OCI-LY3 (cell line): Measurements from ENCODE around the gene LUZP2.

Source experiments
- H2AFZ ChIP-seq: fragments of 200-600, 300-600 bp; shearing (Covaris generic); 2 replicates; pipeline ENCODE4 v1.6.0; 2014; ENCODE audit warnings: antibody characterized with exemption, low read depth, low read length
- H3K27ac ChIP-seq: fragments of 200-600, 300-600 bp; sonication (generic); 2 replicates; pipeline ENCODE4 v1.5.1; 2014; ENCODE audit warnings: mild to moderate bottlenecking, low read length, moderate library complexity, mixed read lengths
- H3K27me3 ChIP-seq: fragments of 200-600, 300-600 bp; sonication (generic); 2 replicates; pipeline ENCODE4 v1.6.1; 2014; ENCODE audit warnings: low read depth, low read length, mixed read lengths
- H3K36me3 ChIP-seq: fragments of 200-600, 300-600 bp; sonication (generic); replicated peaks from 2 replicates; pipeline ENCODE3; 2014; ENCODE audit warnings: low read depth, low read length, mixed read lengths
- H3K4me1 ChIP-seq: fragments of 300-600, 200-600 bp; sonication (generic); 2 replicates; pipeline ENCODE4 v1.6.1; 2014; ENCODE audit warnings: low read length, mixed read lengths
- H3K4me2 ChIP-seq: fragments of 200-600, 300-600 bp; sonication (generic); 2 replicates; pipeline ENCODE4 v1.6.1; 2014; ENCODE audit warnings: low read length, mixed read lengths
- H3K4me3 ChIP-seq: fragments of 300-600, 200-600 bp; sonication (generic); 2 replicates; pipeline ENCODE4 v1.5.1; 2014; ENCODE audit warnings: antibody characterized with exemption, mild to moderate bottlenecking, low read length, moderate library complexity
- H3K79me2 ChIP-seq: fragments of 300-600, 200-600 bp; shearing (Covaris generic); 2 replicates; pipeline ENCODE4 v1.6.1; 2014; ENCODE audit warnings: mild to moderate bottlenecking, low read length, mixed read lengths
- H3K9ac ChIP-seq: fragments of 300-600, 200-600 bp; shearing (Covaris generic); 2 replicates; pipeline ENCODE4 v1.6.0; 2014; ENCODE audit warnings: mild to moderate bottlenecking, low read length, moderate library complexity
- H3K9me3 ChIP-seq: fragments of 200-600, 300-600 bp; shearing (Covaris generic); 2 replicates; pipeline ENCODE4 v1.6.1; 2014; ENCODE audit warnings: low read length, mixed read lengths; ENCODE audit not compliant: insufficient read depth
- H4K20me1 ChIP-seq: fragments of 200-600, 300-600 bp; sonication (generic); 2 replicates; pipeline ENCODE4 v1.6.1; 2016; ENCODE audit warnings: low read length, mixed read lengths; ENCODE audit not compliant: insufficient read depth
- CTCF ChIP-seq: fragments of 200-600, 300-600 bp; sonication (generic); IDR thresholded peaks from 2 replicates; pipeline ENCODE4 v1.5.1; 2014; ENCODE audit warnings: antibody characterized with exemption, low read length, low read depth
- EZH2phosphoT487 ChIP-seq: fragments of 200-600 bp; shearing (Covaris generic); IDR thresholded peaks from 2 replicates; pipeline ENCODE4 v1.6.1; 2018; ENCODE audit warnings: antibody characterized with exemption, mixed run types, low read depth

The LUZP2 gene

GRCh38 chr11:24556693-24557092 is 59.8 kb downstream of the LUZP2 start:
- Histone ChIP-seq H4K20me1 (no peaks in the 10 kb centered on the region), H3K4me3 (no peak overlapping the region), H3K36me3 (no peaks in the 10 kb centered on the region), H3K27me3 (no peaks in the 10 kb centered on the region), H3K4me1 (no peaks in the 10 kb centered on the region), H2AFZ (no peak overlapping the region), H3K4me2 (no peak overlapping the region), H3K9me3 (no peaks in the 10 kb centered on the region), H3K79me2 (no peaks in the 10 kb centered on the region), H3K27ac (no peak overlapping the region), H3K9ac (no peak overlapping the region)
- TF ChIP-seq EZH2phosphoT487 (no peak), CTCF (no peak)

GRCh38 chr11:24559315-24559714 is 62.5 kb downstream of the LUZP2 start:
- no peak overlapping the region for H3K4me3 ChIP-seq
- H3K9ac ChIP-seq, result no peak overlapping the region
- no peak overlapping the region for H3K27ac ChIP-seq
- H3K4me1 ChIP-seq, result no peaks in the 10 kb centered on the region
- H3K79me2 ChIP-seq, result no peaks in the 10 kb centered on the region
- no peak overlapping the region for H3K4me2 ChIP-seq
- no peaks in the 10 kb centered on the region for H3K9me3 ChIP-seq
- no peaks in the 10 kb centered on the region for H3K27me3 ChIP-seq
- TF ChIP-seq CTCF (no peak), EZH2phosphoT487 (no peak)
- H2AFZ ChIP-seq, result no peak overlapping the region
- H3K36me3 ChIP-seq, result no peaks in the 10 kb centered on the region
- no peaks in the 10 kb centered on the region for H4K20me1 ChIP-seq

- Histone ChIP-seq H3K79me2 (no peaks in the 10 kb centered on the region), H3K9ac (no peak overlapping the region), H2AFZ (no peak overlapping the region), H3K4me1 (no peaks in the 10 kb centered on the region), H4K20me1 (no peaks in the 10 kb centered on the region), H3K27me3 (no peaks in the 10 kb centered on the region), H3K9me3 (no peaks in the 10 kb centered on the region), H3K4me3 (no peak overlapping the region), H3K36me3 (no peaks in the 10 kb centered on the region), H3K4me2 (no peak overlapping the region), H3K27ac (no peak overlapping the region)
- no peak for TF ChIP-seq EZH2phosphoT487
- no peak for TF ChIP-seq CTCF
Measured at GRCh38 chr11:24560324-24560723, 63.5 kb downstream of the LUZP2 start.

GRCh38 chr11:24567380-24567779 is 70.5 kb downstream of the LUZP2 start:
- Histone ChIP-seq H3K9ac (no peak overlapping the region), H2AFZ (0 out of 2 replicates have a peak overlapping the region, but pooled peaks have one; percentile 20), H3K27me3 (no peaks in the 10 kb centered on the region), H4K20me1 (no peaks in the 10 kb centered on the region), H3K27ac (no peak overlapping the region), H3K4me3 (no peak overlapping the region), H3K9me3 (no peaks in the 10 kb centered on the region), H3K4me2 (0 out of 2 replicates have a peak overlapping the region, but pooled peaks have one; percentile 10), H3K79me2 (no peaks in the 10 kb centered on the region), H3K36me3 (no peaks in the 10 kb centered on the region), H3K4me1 (peaks cover 9% of the 10 kb centered on the region)
- TF ChIP-seq CTCF (no peak), EZH2phosphoT487 (no peak)
